HepG2 (cell line): Measurements from ENCODE around the gene USP15.

Experiments used
- HBP1 ChIP-seq: IDR thresholded peaks from 2 replicates; pipeline ENCODE4 v1.6.1; 2016; ENCODE audit warnings: low read depth, control low read depth
- MAX ChIP-seq: IDR thresholded peaks from 2 replicates; pipeline ENCODE4 v1.6.1; 2012; ENCODE audit warnings: inconsistent platforms
- NFIB ChIP-seq: sonication (generic); formaldehyde crosslinking; IDR thresholded peaks from 2 replicates; pipeline ENCODE4 v1.9.0; 2021; ENCODE audit warnings: missing genetic modification reagents, mild to moderate bottlenecking, borderline replicate concordance
- ZNF770 ChIP-seq: sonication (generic); formaldehyde crosslinking; IDR thresholded peaks from 2 replicates; pipeline ENCODE4 v1.5.0; 2020; ENCODE audit warnings: mild to moderate bottlenecking, missing genetic modification reagents

GRCh38 chr12:62263966-62264365 is 3.8 kb downstream of the USP15 start:
- TF ChIP-seq HBP1 (CRISPR knock-in tag) (no peak), ZNF770 (CRISPR knock-in tag) (no peak), MAX (no peak), NFIB (no peak)
